ENCODE measurements around the gene STAT5B. TPM values are rescaled to one million over a fixed set of nuclear protein-coding genes. Genes with fewer than 3 reads are reported as not detected.

The STAT5B gene
- total and polyA plus RNA-seq, 11 donors: 13.0 to 51.9 (median 31.4) TPM

GRCh38 chr17:42181851-42182207, 94.4 kb downstream of the STAT5B start:
- no peaks in the 10 kb centered on the region for H3K36me3 ChIP-seq

GRCh38 chr17:42180922-42181850, 95.0 kb downstream of the STAT5B start, which contains the start of gene KCNH4:
Gene KCNH4, minus strand, starts transcription at chr17:42181142. Its CDS starts 197 bp downstream, at chr17:42180945.
- WGBS, 4 donors: 4 to 12% (median 6%) methylated on average over 19 to 60 of the region's 60 CpGs
- H3K36me3 ChIP-seq: no peaks in the 10 kb centered on the region
- peak within 1 kb of the TSS in 1 of 12 donors; percentile 24 for H3K27ac ChIP-seq
- TF ChIP-seq POLR2A (IDR thresholded peaks at IDR 0.05): no peak
- peak; percentile 35 to 64 (median 51) for TF ChIP-seq CTCF (IDR thresholded peaks at IDR 0.05)
- ATAC-seq (peak; percentile 57 to 78 (median 70)), DNase-seq (peak; percentile 76 to 91 (median 83))
- H3K4me3 ChIP-seq: peak within 1 kb of the TSS; percentile 15 to 54 (median 46)
- no peaks in the 10 kb centered on the region for H3K9me3 ChIP-seq
- peaks cover 0 to 42% (median 27%) of the 10 kb centered on the region in 12 donors for H3K4me1 ChIP-seq
- H3K27me3 ChIP-seq: peaks cover 0 to 28% (median 14%) of the 10 kb centered on the region in 9 donors
- intact Hi-C loops (cut with DNase I): loop anchor here in 6 of 10 donors (2.0 to 10.0 kb wide), 8 partner anchors 59 to 351 kb away; partner anchors contain the start of genes HSPB9 (in 1 of the 6), KAT2A (in 1 of the 6) and STAT5B (in 1 of the 6)

More at GRCh38 chr17:42181851-42182207, 94.4 kb downstream of the STAT5B start:
- 83 to 95% (median 91%) methylated on average over 2 of the region's 2 CpGs for WGBS, 4 donors
- Histone ChIP-seq H3K9me3 (no peaks in the 10 kb centered on the region), H3K27ac (no peak overlapping the region), H3K4me1 (peaks cover 0 to 42% (median 27%) of the 10 kb centered on the region in 12 donors), H3K27me3 (peaks cover 0 to 28% (median 14%) of the 10 kb centered on the region in 9 donors), H3K4me3 (no peak overlapping the region)
- ATAC-seq: no peak
- DNase-seq: no peak
- no peak for TF ChIP-seq POLR2A (IDR thresholded peaks at IDR 0.05)
- no peak for TF ChIP-seq CTCF (IDR thresholded peaks at IDR 0.05)
- intact Hi-C loops (cut with DNase I): loop anchor here in 6 of 10 donors (2.0 to 10.0 kb wide), 8 partner anchors 60 to 350 kb away; partner anchors contain the start of genes HSPB9 (in 1 of the 6), KAT2A (in 1 of the 6) and STAT5B (in 1 of the 6)

- Histone ChIP-seq H3K9me3 (no peaks in the 10 kb centered on the region), H3K36me3 (no peaks in the 10 kb centered on the region), H3K27me3 (peaks cover 0 to 28% (median 14%) of the 10 kb centered on the region in 9 donors), H3K4me1 (peaks cover 0 to 42% (median 27%) of the 10 kb centered on the region in 12 donors), H3K4me3 (peak overlapping the region; percentile 15 to 54 (median 46)), H3K27ac (peak overlapping the region in 1 of 12 donors; percentile 24)
- WGBS, 4 donors: 1 to 3% (median 2%) methylated on average over 33 of the region's 33 CpGs
- TF ChIP-seq POLR2A (IDR thresholded peaks at IDR 0.05): no peak
- no peak for TF ChIP-seq CTCF (IDR thresholded peaks at IDR 0.05)
- intact Hi-C loops (cut with DNase I): loop anchor here in 6 of 10 donors (2.0 to 10.0 kb wide), 8 partner anchors 58 to 352 kb away; partner anchors contain the start of genes HSPB9 (in 1 of the 6), KAT2A (in 1 of the 6) and STAT5B (in 1 of the 6)
- DNase-seq: no peak
- no peak for ATAC-seq
Observed at GRCh38 chr17:42180411-42180921, 95.7 kb downstream of the STAT5B start.
